ENCODE measurements around the gene ABI3BP.

ABI3BP gene

DNA sequence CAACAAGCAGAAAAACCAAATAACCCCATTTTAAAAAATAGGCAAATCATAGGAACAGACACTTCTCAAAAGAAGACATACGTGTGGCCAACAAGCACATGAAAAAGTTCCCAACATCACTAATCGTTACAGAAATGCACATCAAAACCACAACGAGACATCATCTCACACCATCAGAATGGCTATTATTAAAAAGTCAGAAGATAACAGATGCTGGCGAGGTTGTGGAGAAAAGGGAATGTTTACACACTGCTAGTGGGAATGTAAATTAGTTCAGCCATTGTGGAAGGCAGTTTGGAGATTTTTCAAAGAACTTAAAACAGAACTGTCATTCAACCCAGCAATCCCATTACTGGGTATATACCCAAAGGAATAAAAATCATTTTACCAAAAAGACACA, 60.7 kb downstream of the ABI3BP start:
- TF ChIP-seq, protein P1, sequence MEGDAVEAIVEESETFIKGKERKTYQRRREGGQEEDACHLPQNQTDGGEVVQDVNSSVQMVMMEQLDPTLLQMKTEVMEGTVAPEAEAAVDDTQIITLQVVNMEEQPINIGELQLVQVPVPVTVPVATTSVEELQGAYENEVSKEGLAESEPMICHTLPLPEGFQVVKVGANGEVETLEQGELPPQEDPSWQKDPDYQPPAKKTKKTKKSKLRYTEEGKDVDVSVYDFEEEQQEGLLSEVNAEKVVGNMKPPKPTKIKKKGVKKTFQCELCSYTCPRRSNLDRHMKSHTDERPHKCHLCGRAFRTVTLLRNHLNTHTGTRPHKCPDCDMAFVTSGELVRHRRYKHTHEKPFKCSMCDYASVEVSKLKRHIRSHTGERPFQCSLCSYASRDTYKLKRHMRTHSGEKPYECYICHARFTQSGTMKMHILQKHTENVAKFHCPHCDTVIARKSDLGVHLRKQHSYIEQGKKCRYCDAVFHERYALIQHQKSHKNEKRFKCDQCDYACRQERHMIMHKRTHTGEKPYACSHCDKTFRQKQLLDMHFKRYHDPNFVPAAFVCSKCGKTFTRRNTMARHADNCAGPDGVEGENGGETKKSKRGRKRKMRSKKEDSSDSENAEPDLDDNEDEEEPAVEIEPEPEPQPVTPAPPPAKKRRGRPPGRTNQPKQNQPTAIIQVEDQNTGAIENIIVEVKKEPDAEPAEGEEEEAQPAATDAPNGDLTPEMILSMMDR (IDR thresholded peaks at IDR 0.05; ENCODE audit: control insufficient read depth, extremely low read depth, insufficient read depth): no peak
- no peak overlapping the region for H3K4me3 ChIP-seq (ENCODE audit: low read depth, low read length)
- DNase-seq (ENCODE audit: low read depth): no peak

DNA sequence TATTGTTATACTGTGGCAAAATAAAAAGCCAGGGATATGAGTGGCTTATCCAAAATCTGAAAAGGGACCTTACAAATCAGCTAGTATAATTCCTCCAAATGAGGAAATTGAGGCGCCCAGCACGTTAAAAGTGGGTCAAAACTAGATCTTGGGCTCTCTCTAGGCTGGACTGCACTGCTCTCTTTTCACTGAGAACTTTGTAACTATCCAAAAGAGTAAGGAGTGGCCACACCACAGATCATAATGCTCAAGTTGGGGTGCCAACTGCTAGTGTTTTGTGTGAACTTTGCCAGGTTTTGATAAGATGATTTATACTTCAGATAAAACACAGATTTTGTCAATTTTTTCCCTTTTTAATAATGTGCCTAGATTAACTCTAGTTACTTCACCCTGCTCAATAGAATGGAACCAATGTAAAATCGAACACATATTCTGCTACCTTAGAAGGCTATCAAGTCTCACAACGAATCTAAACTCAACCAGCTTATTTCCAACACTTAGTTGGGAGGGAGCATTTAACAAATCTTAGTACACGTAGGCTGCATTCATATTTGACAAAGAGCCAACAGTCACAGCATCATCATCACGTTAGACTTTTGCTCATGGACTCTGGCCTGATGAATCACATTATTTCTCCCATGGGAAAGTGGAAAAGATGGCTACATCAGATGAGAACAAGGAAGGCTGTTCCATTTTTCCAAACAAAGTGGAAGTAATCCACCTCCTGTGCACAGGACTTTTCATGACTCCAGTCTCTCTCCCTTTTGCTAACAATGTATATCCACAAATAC, 64.4 kb downstream of the ABI3BP start:
- no peak for DNase-seq (ENCODE audit: low read depth)
- TF ChIP-seq, protein P1 (IDR thresholded peaks at IDR 0.05; ENCODE audit: control insufficient read depth, extremely low read depth, insufficient read depth): no peak
- no peak overlapping the region for H3K4me3 ChIP-seq (ENCODE audit: low read depth, low read length)

DNA sequence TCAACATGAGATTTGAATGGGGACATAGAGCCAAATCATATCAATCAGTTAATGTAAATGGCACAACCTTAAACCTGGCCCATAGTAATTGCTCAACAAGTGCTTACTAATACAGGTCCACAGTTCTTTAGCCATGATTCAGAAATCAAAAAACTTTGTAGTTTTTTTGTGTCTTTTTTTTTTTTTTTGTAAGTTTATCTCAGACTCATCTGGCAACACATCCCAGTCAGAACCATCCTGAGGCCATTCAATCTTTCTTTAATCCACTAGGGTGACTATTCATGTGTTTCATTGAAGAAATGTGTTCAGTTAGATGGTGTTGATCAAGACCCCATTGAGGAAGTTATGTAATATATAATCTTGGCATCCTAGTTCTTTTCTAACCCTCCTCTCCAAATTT, 65.4 kb downstream of the ABI3BP start:
- DNase-seq (ENCODE audit: low read depth): no peak
- TF ChIP-seq, protein P1 (IDR thresholded peaks at IDR 0.05; ENCODE audit: control insufficient read depth, extremely low read depth, insufficient read depth): no peak
- H3K4me3 ChIP-seq (ENCODE audit: low read depth, low read length): no peak overlapping the region

DNA sequence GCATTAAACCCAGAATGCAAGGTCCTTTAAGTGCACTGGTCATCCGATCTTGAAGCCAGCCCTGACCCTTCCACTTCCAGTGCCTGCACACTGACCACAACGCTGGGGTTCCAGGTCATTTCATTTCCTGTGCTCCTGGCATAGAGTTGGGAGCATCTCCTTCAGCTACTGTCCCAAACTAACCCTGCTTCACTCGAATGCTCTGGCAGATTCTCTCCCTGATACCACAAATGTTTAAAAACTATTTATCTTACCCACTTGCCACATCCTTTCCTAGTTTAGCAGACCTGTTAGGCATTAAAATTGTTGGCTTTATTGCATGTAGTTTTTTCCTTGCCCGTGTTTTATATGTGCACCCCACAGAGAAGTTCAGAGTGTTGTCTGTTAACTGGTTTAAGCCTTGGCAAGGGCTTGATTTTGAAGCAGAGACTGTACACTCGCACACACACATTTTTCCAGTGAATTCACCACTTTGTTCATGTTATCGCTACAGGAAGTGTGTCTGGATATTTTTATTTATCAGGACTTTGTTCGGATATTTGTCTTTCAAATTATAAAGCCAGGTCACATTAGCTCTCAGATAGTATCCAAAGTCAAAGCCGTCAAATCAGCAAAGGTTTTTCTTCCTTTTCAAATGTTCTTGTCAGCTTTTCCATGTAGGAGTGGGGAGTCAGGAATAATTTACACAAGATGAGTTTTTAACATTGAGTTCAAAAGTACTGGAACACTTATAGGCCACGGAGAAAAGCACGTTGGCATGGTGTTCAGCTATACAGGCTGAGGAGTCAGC, 77.3 kb downstream of the ABI3BP start:
- no peak overlapping the region for H3K4me3 ChIP-seq (ENCODE audit: low read depth, low read length)
- DNase-seq (ENCODE audit: low read depth): no peak
- TF ChIP-seq, protein P1 (IDR thresholded peaks at IDR 0.05; ENCODE audit: control insufficient read depth, extremely low read depth, insufficient read depth): no peak

DNA sequence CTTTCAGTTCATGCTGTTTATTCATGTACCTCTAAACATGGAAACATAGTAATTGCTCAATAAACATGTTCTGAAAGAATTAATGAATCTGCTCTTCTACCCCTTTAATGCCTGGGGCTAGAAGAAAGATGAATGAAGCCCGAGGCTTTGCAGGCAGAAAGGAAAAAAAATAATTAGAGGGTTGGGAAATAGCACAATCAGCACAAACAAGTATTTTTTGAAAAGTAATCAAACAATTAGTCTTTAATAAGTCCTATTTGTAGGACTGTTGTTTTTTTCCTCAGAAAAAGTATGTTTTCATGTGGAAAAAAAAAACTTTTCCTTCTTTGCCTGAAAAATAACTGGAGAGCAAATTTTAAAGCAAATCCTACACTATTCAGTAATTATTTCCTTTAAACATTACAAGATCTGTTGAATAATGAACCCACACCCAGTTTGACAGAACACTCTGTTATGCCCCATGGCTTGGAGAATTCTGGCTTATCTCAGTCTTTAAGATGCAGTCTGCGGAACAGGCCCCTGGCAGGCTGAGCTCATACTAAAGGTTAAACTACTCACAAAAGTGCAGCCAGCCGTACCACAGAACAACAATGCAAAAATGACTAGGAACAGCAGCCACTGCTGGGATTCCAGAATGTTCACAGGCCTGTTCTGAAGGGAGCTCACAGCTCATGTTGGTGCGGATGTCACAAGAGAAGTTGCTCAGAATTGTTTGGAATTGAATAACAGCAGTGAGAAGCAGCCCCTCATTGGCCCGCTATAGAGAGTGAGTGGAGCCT, 79.2 kb downstream of the ABI3BP start:
- TF ChIP-seq, protein P1 (IDR thresholded peaks at IDR 0.05; ENCODE audit: control insufficient read depth, extremely low read depth, insufficient read depth): no peak

DNA sequence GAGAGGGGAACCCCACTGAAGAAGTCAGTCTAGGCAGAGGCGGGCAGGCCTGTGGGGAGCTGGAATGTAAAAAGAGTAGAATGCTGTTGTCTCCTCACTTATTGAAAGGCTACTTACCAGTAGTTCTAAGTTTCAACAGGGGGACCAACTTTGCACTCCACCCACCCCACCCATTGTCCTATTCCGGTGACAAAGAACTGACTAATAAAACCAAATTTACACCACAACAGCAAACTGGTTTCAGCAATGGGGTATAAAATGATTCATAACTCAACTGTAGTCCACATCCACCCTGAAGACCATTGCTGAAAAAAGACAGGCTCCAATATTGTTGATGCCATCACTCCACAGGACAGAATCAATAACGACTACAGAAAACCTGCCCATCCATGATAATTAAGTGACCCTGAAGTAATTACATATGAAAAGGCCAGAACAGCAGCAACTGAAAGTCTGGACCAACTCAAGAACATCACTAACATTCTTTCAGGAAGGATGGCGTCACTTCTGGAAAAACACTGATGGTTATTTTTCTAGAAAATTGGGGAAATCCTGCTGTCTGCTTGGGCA, 80.2 kb downstream of the ABI3BP start:
- TF ChIP-seq, protein P1 (IDR thresholded peaks at IDR 0.05; ENCODE audit: control insufficient read depth, extremely low read depth, insufficient read depth): no peak
- H3K4me3 ChIP-seq (ENCODE audit: low read depth, low read length): no peak overlapping the region
- no peak for DNase-seq (ENCODE audit: low read depth)

More for the DNA sequence above, 79.2 kb downstream of the ABI3BP start:
- no peak overlapping the region for H3K4me3 ChIP-seq (ENCODE audit: low read depth, low read length)
- DNase-seq (ENCODE audit: low read depth): no peak
